Retinal pigment epithelial cell (primary cell): ENCODE measurements around the gene ITGB1BP1.

ENCODE experiments used
- DNase-seq: peaks from one replicate; pipeline ENCODE4 v3.0.0-alpha.2; 2010; ENCODE audit warnings: low read depth
- H3K4me3 ChIP-seq: 2 replicates; pipeline ENCODE4 v1.5.1; 2011; ENCODE audit warnings: mild to moderate bottlenecking, low read length, control low read depth, moderate library complexity
- TF ChIP-seq, protein P1 (sequence below): conservative IDR thresholded peaks from 2 replicates; pipeline ENCODE4 v1.5.1; 2011; ENCODE audit warnings: low read depth, low read length, control low read depth, inconsistent platforms

ITGB1BP1 gene

DNA sequence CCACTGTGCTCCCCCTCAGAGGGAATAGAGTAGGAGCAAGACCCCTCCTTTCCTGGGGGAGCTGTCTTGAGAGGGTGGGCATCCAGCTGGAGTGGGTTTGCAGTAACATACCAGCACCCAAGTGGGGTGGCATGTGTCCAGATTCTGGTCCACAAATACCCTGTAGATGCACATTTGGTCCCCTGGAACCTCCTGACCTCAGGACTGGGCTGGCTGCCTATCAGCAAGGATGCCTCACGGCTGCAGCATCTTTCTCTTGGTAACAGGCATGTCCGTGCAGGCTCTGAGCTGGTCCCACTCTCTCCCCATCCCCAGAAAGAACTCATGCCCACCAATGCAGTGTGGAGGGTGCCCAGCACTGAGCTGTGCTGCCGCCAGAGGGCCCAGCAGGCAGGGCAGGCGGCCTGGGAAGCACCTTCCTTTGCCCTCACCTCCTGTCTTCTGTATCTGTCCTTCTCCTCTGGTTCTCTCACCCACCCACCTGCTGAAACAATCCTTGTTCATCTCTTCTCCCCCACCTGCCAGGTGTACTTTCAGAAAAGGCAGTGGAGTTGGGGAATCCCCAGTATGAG, 47.4 kb downstream of the ITGB1BP1 start:
- TF ChIP-seq, protein P1, sequence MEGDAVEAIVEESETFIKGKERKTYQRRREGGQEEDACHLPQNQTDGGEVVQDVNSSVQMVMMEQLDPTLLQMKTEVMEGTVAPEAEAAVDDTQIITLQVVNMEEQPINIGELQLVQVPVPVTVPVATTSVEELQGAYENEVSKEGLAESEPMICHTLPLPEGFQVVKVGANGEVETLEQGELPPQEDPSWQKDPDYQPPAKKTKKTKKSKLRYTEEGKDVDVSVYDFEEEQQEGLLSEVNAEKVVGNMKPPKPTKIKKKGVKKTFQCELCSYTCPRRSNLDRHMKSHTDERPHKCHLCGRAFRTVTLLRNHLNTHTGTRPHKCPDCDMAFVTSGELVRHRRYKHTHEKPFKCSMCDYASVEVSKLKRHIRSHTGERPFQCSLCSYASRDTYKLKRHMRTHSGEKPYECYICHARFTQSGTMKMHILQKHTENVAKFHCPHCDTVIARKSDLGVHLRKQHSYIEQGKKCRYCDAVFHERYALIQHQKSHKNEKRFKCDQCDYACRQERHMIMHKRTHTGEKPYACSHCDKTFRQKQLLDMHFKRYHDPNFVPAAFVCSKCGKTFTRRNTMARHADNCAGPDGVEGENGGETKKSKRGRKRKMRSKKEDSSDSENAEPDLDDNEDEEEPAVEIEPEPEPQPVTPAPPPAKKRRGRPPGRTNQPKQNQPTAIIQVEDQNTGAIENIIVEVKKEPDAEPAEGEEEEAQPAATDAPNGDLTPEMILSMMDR: no peak
- no peak for DNase-seq
- H3K4me3 ChIP-seq: no peak overlapping the region

- TF ChIP-seq, protein P1: no peak
- no peak for DNase-seq
- no peak overlapping the region for H3K4me3 ChIP-seq
Measured at GRCh38 chr2:9374071-9374730, 49.1 kb downstream of the ITGB1BP1 start.

GRCh38 chr2:9373476-9373875, 49.9 kb downstream of the ITGB1BP1 start:
- TF ChIP-seq, protein P1: no peak
- DNase-seq: no peak
- no peak overlapping the region for H3K4me3 ChIP-seq

DNA sequence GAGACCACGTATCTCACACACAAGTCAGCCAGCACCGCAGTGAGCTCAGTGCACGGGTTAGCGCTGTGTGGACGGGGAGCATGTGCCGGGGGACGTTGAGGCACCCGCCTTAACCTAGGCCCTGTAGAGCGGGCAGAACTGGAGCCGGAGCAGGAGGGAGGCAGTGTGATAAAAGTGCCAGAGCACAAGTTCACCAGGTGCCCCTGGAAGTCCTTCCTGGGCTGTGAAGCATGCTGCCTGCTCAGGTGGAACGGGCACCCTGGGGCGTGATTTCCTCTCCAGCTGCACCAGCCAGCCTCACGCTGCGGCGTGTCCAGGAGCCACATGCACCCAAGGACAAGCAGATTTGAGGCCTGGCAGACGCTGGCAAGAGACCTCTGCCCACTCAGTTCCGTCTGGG, 50.3 kb downstream of the ITGB1BP1 start:
- TF ChIP-seq, protein P1: no peak
- DNase-seq: no peak
- H3K4me3 ChIP-seq: no peak overlapping the region

DNA sequence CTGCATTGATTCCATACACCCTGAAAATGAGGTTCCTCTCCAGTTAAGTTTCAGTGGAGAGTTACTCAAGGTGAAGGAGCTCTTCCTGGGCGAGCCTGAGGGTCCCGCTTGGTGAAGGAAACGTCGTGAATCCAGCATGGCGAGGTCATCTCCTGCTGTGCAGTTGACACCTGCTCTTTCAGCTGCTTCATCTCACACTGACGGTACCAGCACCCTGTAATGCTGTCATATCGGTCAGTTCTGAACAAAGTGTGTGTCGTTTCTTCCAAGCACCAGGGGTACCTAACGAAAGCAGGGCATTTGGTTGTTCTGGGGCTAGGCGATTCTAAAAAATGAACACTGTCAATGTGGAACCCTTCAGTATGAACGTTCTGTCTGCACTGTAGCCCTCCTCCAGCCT, 52.6 kb downstream of the ITGB1BP1 start:
- no peak for DNase-seq
- TF ChIP-seq, protein P1: no peak
- no peak overlapping the region for H3K4me3 ChIP-seq

DNA sequence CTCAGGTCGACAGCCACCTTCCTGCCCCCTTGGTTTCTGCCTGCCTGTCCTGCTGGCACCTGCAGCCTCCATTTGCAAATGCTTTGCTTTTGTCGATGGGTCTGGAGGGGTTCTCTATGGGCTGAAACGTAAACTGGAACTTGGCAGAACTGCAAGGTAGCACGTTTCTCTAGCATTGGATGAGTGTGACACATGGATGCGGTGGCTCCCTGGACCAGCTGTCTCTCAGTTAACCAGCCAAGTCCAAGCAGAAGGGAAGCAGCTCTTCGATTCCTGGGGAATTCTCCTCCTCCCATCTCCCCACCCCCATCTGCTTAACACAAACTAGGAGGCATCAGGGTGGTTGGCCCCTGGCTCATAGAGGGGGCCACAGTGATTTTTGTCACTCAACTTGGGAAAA, 57.3 kb downstream of the ITGB1BP1 start:
- TF ChIP-seq, protein P1: no peak

GRCh38 chr2:9365498-9366019, 57.8 kb downstream of the ITGB1BP1 start:
- DNase-seq: no peak
- TF ChIP-seq, protein P1: no peak
- H3K4me3 ChIP-seq: no peak overlapping the region

More for the DNA sequence above, 57.3 kb downstream of the ITGB1BP1 start:
- H3K4me3 ChIP-seq: no peak overlapping the region
- DNase-seq: no peak
